Mesothelial cell of epicardium (in vitro differentiated cells): ENCODE measurements around the gene VSTM4. TPM values are rescaled to one million over a fixed set of nuclear protein-coding genes. Genes with fewer than 3 reads are reported as not detected.

Source experiments
- DNase-seq, 2 experiments: peaks; one replicate each; pipeline ENCODE4 v3.0.0; 2021; ENCODE audit warnings: low spot score in 2 of 2; ENCODE audit not compliant: unreplicated experiment in 2 of 2
- H3K27ac Mint-ChIP-seq: 2 replicates; pipeline ENCODE4 v1.8.0; 2021; ENCODE audit warnings: mixed read lengths
- H3K27me3 Mint-ChIP-seq: 2 replicates; pipeline ENCODE4 v1.8.0; 2021; ENCODE audit warnings: low read depth, mixed read lengths
- H3K36me3 Mint-ChIP-seq: 2 replicates; pipeline ENCODE4 v1.8.0; 2021; ENCODE audit warnings: mixed read lengths
- H3K4me1 Mint-ChIP-seq: 2 replicates; pipeline ENCODE4 v1.8.0; 2021; ENCODE audit warnings: mixed read lengths
- H3K4me3 Mint-ChIP-seq: 2 replicates; pipeline ENCODE4 v1.8.0; 2021; ENCODE audit warnings: mild to moderate bottlenecking, moderate library complexity, mixed read lengths
- H3K9me3 Mint-ChIP-seq: 2 replicates; pipeline ENCODE4 v1.8.0; 2021; ENCODE audit warnings: mixed read lengths
- CTCF ChIP-seq: fragments of 200-600 bp; sonication (generic); IDR thresholded peaks from one replicate; pipeline ENCODE4 v1.5.0; 2021; ENCODE audit warnings: antibody characterized with exemption; ENCODE audit not compliant: unreplicated experiment
- total RNA-seq: library from RNA; stranded (reverse); gene quantifications from 3 replicates; pipeline ENCODE4 v1.2.1, GENCODE V29; 2021

VSTM4 gene
- total RNA-seq, 1 donor from 2014 or later, result 3.5 TPM

GRCh38 chr10:49094646-49095045 lies 20.7 kb downstream of the VSTM4 start:
- H3K27me3 Mint-ChIP-seq, result peaks cover 35% of the 10 kb centered on the region
- peaks cover 2% of the 10 kb centered on the region for H3K4me1 Mint-ChIP-seq
- H3K4me3 Mint-ChIP-seq, result no peak overlapping the region
- no peak overlapping the region for H3K27ac Mint-ChIP-seq
- no peaks in the 10 kb centered on the region for H3K36me3 Mint-ChIP-seq
- no peak for TF ChIP-seq CTCF
- no peak for DNase-seq
- no peaks in the 10 kb centered on the region for H3K9me3 Mint-ChIP-seq

- Mint-ChIP-seq H3K9me3 (no peaks in the 10 kb centered on the region), H3K27me3 (peaks cover 29% of the 10 kb centered on the region), H3K27ac (no peak overlapping the region), H3K4me3 (no peak overlapping the region), H3K4me1 (peaks cover 7% of the 10 kb centered on the region), H3K36me3 (no peaks in the 10 kb centered on the region)
- DNase-seq, result no peak
- TF ChIP-seq CTCF, result no peak
These were observed 21.4 kb downstream of the VSTM4 start for GRCh38 chr10:49093922-49094321.

GRCh38 chr10:49092477-49092876 lies 22.8 kb downstream of the VSTM4 start:
- TF ChIP-seq CTCF, result no peak
- Mint-ChIP-seq H3K27me3 (peaks cover 20% of the 10 kb centered on the region), H3K27ac (no peak overlapping the region), H3K9me3 (peaks cover 2% of the 10 kb centered on the region), H3K4me1 (peaks cover 7% of the 10 kb centered on the region), H3K36me3 (no peaks in the 10 kb centered on the region), H3K4me3 (no peak overlapping the region)
- no peak for DNase-seq

GRCh38 chr10:49091450-49092210 lies 23.7 kb downstream of the VSTM4 start:
- no peak overlapping the region for H3K4me3 Mint-ChIP-seq

GRCh38 chr10:49090696-49091380 lies 24.5 kb downstream of the VSTM4 start:
- TF ChIP-seq CTCF, result no peak
- Mint-ChIP-seq H3K4me1 (peaks cover 7% of the 10 kb centered on the region), H3K9me3 (peaks cover 15% of the 10 kb centered on the region), H3K27ac (no peak overlapping the region), H3K27me3 (peaks cover 20% of the 10 kb centered on the region), H3K36me3 (no peaks in the 10 kb centered on the region), H3K4me3 (no peak overlapping the region)
- no peak for DNase-seq

More at GRCh38 chr10:49091450-49092210, 23.7 kb downstream of the VSTM4 start:
- H3K9me3 Mint-ChIP-seq, result peaks cover 10% of the 10 kb centered on the region
- TF ChIP-seq CTCF, result no peak
- peaks cover 20% of the 10 kb centered on the region for H3K27me3 Mint-ChIP-seq
- peaks cover 7% of the 10 kb centered on the region for H3K4me1 Mint-ChIP-seq
- H3K36me3 Mint-ChIP-seq, result no peaks in the 10 kb centered on the region
- DNase-seq, result no peak
- no peak overlapping the region for H3K27ac Mint-ChIP-seq
